KOPT-K1 (cell line): Measurements from ENCODE around the gene C7orf57.
"Not testable (repeated sequence)": the region's sequence is repeated elsewhere in the genome, so short reads cannot be mapped to it uniquely, and the experiment has no call there.

Source experiments
- H3K27ac ChIP-seq: fragments of 200-600 bp; sonication (generic); 2 replicates; pipeline ENCODE4 v1.5.1; 2016; ENCODE audit warnings: antibody characterized with exemption, mild to moderate bottlenecking, low read depth, low read length; ENCODE audit not compliant: poor library complexity, severe bottlenecking
- H3K36me3 ChIP-seq: fragments of 200-600 bp; sonication (generic); 2 replicates; pipeline ENCODE4 v1.5.1; 2017; ENCODE audit warnings: antibody characterized with exemption, mild to moderate bottlenecking, low read length, moderate library complexity; ENCODE audit not compliant: insufficient read depth
- H3K9me3 ChIP-seq: fragments of 200-600 bp; sonication (generic); 2 replicates; pipeline ENCODE4 v1.5.1; 2017; ENCODE audit warnings: antibody characterized with exemption, low read length, mild to moderate bottlenecking; ENCODE audit not compliant: insufficient read depth, poor library complexity, severe bottlenecking

Gene C7orf57

DNA sequence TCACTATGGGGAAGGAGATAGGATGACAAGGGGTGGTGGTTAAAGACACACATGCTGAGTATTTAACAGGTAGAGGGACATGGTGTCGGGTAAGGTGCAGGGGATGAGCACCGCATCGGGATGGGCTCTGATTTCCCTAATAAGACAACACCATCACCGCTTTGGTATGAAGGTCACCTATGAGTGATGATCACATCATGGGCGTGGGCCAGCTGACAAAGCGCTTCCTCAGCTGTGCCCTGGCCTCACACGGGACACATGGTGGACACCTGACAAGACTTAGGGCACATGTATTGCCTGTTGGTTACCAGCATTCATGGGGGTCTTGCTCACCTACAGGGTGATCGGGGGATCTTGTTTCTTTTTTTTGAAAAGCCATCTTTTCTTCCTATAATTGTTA is 12.8 kb downstream of the C7orf57 start:
- H3K36me3 ChIP-seq, result no peaks in the 10 kb centered on the region
- H3K9me3 ChIP-seq, result no peaks in the 10 kb centered on the region
- H3K27ac ChIP-seq, result no peak overlapping the region

DNA sequence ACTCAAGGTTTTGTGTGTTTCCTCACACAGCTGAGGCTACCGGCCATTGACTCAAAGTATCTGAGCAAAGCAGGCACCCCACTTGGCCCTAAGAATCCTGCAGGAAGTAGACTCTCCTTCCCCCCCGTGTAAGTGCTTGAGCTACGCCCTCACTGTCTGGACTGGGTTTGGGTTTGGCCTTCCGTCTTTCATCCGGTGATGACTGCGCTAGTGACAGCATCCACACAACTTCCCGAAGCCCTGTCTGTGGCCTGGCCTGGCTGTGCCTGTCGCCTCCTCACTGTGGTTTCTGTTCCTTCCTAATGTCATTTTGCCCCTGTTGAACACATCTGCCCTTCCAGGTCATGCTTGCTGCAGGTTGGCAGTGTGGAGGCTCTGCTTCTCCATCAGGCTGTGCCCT is 14.5 kb downstream of the C7orf57 start:
- Histone ChIP-seq H3K9me3 (no peaks in the 10 kb centered on the region), H3K36me3 (no peaks in the 10 kb centered on the region), H3K27ac (no peak overlapping the region)

DNA sequence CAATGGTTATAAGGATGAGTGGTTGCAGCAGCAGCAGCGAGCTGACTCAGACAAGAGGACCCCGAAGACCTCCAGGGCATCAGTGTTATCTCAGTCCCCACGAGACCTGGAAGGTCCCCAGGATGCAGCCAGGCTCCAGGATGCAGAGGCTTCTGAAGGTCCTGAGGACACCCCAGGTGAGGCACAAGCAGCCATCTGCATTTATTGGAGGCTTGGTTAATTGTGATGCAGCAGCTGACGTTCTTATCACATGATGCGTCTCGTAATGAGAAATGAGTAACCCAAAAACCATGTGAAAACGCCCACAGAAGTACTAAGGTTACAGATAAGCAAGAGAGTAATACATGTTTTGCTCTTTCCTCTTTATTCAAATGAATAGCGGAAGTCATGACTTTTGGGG is 17.4 kb downstream of the C7orf57 start:
- H3K27ac ChIP-seq, result no peak overlapping the region
- H3K9me3 ChIP-seq, result no peaks in the 10 kb centered on the region
- no peaks in the 10 kb centered on the region for H3K36me3 ChIP-seq

DNA sequence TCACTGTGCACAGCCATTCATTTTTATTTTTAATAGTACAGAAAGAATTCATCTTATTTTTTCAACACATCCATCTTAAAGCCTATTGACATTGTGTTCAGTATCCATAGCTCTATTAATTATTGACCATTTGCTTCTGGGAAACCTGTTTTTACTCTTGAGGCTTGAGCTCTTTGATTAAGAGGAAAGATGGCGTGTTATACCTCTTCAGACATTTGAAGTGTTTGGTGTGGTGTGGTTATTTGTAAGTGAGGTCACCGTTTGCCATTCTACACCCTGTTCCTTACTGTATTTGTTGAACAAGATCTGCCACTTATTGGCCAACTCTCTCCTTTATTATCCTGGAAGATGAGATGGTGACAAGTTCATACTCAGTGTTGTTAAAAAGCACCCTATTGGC is 18.4 kb downstream of the C7orf57 start:
- Histone ChIP-seq H3K9me3 (peaks cover 4% of the 10 kb centered on the region), H3K27ac (no peak overlapping the region), H3K36me3 (no peaks in the 10 kb centered on the region)

DNA sequence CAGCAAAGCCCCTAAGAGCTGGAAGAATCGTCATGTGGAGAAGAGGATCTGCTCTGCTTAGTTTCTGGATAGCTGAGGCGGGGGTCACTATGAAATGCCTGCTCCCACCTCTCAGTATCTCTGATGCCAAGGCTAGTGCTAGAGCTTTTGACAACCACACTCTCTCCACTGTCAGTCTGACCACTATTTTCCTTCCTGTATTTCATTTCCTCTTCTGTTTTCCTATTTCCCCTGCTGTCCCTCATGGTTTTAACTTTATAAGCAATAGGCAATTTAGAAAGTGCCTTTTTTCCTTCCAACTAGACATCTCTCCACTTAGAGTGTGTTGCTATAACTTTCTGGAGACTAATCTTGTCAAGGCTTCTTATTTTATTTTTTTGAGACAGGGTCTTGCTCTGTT is 23.6 kb downstream of the C7orf57 start:
- no peaks in the 10 kb centered on the region for H3K36me3 ChIP-seq
- peaks cover 4% of the 10 kb centered on the region for H3K9me3 ChIP-seq
- H3K27ac ChIP-seq, result no peak overlapping the region

DNA sequence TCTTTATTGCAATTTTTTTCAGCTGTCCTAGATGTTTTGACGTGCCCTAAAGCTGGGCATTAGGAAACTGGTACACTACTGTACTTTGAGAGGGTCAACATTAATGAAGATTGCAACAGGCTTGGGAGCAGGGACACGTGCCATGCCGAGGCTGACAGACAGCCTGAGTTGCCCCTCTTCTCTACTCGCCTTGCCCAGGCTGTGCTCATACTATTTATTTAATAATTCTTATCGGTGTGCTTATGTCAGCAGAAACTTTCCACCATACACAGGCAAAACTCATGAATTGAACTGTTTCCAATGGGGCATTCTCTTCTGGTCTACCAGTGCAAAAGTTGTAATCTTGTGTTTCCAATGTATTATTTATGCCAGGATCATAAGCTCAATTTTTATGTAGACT is 24.4 kb downstream of the C7orf57 start:
- H3K36me3 ChIP-seq, result no peaks in the 10 kb centered on the region
- H3K9me3 ChIP-seq, result peaks cover 4% of the 10 kb centered on the region
- no peak overlapping the region for H3K27ac ChIP-seq

DNA sequence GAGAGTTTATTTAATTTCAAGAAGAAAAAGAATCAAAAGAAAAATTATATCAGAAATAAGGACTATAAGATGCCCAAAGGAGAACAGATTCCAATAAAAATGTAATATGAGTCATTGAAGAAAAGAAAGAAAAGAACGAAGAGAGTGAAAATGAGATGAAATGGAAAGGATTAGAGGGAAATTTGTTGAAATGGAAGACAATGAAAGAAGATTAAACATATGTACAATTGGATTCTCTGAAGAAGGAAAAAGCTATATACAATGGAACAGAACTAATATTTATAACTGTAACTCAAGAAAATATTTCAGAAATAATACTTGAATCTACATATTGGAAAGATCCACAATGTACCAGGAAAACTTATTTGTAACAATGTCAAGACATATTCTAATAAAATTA is 28.6 kb downstream of the C7orf57 start:
- Histone ChIP-seq H3K27ac (no peak overlapping the region), H3K36me3 (no peaks in the 10 kb centered on the region)

DNA sequence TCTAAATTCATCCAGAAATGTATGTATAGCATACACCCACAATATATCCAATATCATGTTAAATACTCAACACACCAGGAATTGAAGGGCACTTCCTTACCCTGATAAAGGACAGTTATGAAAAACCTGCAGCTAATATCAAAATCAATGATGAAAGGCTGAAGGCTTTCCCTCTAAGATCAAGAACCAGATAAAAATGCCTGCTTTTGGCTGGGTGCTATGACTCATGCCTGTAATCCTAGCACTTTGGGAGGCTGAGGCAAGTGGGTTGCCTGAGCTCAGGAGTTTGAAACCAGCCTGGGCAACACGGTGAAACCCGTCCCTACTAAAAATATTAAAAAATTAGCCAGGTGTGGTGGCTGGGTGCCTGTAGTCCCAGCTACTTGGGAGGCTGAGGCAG is 32.1 kb downstream of the C7orf57 start:
- Histone ChIP-seq H3K36me3 (no peaks in the 10 kb centered on the region), H3K9me3 (peaks cover 4% of the 10 kb centered on the region), H3K27ac (no peak overlapping the region)

More for the DNA sequence above, 28.6 kb downstream of the C7orf57 start:
- no peaks in the 10 kb centered on the region for H3K9me3 ChIP-seq

DNA sequence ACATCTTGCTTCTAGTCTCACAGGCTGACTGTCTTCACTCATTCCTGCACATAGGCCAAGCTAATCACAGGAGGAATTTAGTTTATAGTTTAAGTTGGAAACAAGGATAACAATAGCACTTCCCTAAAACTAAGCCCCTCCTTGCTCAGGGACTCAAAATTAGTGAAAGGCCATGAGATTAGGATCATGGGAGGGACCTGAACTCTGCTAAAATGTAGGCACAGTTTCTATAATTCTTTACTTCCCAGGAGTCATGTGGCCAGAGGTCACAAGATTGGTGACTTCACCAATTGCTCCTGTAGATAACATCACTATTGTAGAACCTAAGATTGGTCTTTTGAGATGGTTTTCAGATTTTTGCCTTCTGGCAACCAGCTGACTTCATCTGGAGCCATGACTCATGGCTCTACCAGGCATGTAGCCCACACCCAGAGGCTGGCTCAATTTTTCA is 38.9 kb downstream of the C7orf57 start:
- no peaks in the 10 kb centered on the region for H3K36me3 ChIP-seq
- peaks cover 4% of the 10 kb centered on the region for H3K9me3 ChIP-seq
- no peak overlapping the region for H3K27ac ChIP-seq

DNA sequence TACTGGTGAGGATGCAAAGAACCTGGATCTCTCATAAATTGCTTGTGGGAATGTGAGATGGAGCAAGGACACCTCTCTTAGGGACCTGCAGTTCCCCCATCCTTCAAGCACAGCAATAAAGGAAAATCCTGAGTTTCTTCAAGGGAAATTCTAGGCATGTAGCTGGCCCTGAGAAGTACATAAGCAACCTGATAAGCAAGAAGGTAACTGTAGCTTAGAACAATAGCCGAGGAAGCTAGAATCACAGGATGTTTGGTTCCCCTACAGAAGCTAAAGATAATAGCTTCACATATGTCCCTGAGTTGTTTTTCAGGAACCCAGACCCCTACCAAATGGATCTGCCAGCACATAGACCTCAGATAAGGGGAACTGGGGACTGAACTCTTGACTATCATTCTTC is 42.1 kb downstream of the C7orf57 start:
- Histone ChIP-seq H3K36me3 (no peaks in the 10 kb centered on the region), H3K9me3 (no peaks in the 10 kb centered on the region), H3K27ac (no peak overlapping the region)

DNA sequence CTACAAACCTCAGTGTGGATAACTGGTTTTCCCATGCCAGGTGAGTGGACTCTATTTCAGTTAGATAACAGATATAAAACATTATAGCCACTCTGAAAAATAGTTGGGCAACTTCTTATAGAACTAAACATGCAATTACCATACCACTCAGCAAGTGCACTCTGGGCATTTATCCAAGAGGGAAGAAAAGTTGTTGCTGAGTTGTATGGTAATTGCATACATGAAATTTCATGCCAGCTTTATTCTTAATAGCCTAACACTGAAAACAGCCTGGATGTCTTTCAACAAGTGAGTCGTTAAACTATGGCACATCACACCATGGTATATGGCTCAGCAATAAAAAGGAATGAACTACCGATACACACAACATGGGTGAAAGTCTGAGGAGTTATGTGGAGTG is 43.1 kb downstream of the C7orf57 start:
- H3K9me3 ChIP-seq, result no peaks in the 10 kb centered on the region

DNA sequence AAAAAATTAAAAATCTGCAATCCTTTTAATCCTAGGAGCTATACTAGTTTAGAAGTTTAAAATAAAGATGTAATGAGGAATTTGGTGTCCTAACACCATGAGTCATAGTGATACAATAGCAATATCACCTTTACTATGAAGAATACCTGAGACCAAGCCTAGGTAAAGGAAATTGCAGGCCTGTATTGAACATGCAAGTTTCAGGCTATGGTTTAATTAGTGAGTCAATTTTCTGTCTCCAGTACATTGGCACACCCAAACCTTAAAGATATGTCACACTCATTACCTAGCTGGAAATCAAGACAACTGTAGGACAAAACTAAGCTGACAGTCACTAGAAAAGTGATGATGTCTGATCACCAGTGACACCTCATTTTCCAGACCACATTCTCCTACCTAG is 47.0 kb downstream of the C7orf57 start:
- H3K27ac ChIP-seq, H3K36me3 ChIP-seq, H3K9me3 ChIP-seq: not testable (repeated sequence)

More for the DNA sequence above, 43.1 kb downstream of the C7orf57 start:
- Histone ChIP-seq H3K36me3 (no peaks in the 10 kb centered on the region), H3K27ac (no peak overlapping the region)

DNA sequence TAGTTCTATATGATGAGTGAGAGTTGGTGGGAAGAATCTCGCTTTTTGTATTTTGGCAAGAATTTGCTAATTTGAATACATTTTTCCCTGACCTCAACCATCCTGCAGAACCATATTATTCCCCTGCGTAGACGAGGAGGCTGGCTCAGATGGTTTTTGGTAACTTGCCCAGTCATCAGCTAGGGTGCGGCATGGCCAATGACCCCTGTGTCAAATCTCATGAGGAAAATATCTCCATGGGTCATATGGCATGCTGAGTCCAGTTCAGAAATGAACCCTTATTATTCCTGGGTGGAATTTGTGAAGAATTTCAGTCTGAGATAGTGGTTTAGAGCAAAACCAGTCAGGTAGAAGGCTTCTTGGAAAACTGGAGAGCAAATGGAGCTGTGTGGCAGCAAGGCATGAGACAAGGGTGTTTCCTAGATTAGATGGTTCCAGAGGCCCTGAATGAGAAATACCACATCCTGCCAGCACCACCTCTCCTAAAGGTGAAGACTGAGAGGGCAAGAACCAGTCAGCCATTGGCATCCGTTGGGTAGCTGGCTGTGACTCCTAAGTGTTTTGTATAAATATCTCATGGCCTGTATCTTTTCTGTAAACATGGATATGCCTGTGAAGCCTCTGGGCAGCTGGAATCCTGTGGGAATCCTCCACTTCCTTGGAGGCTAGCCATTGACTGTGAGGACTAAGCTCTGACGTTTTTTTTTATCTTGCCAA is 47.9 kb downstream of the C7orf57 start:
- Histone ChIP-seq H3K9me3 (no peaks in the 10 kb centered on the region), H3K27ac (no peak overlapping the region), H3K36me3 (no peaks in the 10 kb centered on the region)

DNA sequence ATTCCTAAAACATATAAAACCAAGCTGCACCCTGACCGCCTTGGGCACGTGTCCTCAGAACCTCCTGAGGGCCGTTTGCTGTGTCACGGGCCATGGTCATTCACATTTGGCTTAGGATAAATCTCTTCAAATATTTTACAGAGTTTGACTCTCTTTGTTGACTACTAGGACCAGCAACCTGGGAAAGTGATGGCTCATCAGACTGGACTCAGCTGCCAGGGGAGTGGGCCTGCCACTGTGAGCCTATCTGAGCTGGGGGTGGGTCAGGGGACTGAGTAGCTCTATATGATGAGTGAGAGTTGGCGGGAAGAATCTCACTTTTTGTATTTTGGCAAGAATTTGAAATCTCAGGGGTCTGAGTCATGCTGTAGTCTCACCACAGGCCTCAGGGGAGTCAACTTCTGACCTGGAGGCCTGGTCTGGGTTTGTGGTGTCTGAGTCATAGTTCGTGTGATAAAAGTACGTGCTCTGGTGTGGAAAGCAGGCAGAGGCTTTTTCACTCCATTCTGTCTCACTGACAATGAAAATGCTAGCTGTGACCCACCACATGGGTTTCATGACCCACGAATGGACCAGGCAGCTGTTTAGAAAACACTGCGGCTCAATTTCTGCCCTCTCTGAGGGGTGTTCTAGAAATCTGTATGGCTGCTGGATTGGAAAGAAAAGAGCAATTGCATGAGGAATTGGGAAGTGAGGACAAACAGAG is 49.5 kb downstream of the C7orf57 start:
- no peaks in the 10 kb centered on the region for H3K36me3 ChIP-seq
- H3K9me3 ChIP-seq, result peaks cover 14% of the 10 kb centered on the region
- no peak overlapping the region for H3K27ac ChIP-seq

DNA sequence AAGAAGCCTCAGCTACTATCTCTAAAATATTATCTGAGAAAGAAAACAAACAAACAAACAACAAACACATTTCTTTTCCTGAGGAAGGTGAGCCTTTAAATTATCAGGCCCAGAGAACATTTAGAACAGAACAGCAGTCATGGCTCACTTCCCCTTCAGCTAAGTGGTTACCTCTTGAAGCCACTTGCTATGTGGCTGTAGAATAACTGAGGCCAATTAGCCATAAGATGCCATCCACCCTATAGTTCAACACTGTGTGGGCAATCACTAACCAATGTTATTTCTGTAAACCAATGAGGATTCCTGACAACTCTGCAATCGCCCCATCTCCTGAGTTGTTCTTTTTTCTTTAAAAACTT is 50.1 kb downstream of the C7orf57 start:
- H3K9me3 ChIP-seq, result peaks cover 14% of the 10 kb centered on the region
- no peaks in the 10 kb centered on the region for H3K36me3 ChIP-seq
- H3K27ac ChIP-seq, result no peak overlapping the region

DNA sequence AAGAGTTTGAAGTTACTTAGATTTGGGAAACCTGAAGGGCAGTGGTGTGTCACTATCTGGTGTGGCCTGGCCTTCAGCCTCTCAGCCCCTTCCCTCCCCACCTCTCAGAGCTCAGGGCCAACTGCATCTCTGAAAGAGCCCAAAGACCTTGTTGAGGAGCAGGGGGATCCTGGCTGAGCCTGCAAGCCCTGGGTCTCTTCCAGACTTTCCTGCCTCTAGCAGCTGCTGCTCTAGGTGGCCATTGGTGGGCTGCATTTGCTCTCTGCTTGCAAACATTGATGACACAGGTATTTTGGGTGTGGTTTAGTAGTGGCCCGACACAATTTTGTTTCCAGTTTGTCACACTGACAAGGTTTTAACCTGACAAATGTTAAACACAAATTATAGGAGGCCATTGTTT is 50.6 kb downstream of the C7orf57 start:
- H3K9me3 ChIP-seq, result peaks cover 14% of the 10 kb centered on the region
- no peak overlapping the region for H3K27ac ChIP-seq
- H3K36me3 ChIP-seq, result no peaks in the 10 kb centered on the region
